Measurements from ENCODE around the gene GLIS2. TPM values are rescaled to one million over a fixed set of nuclear protein-coding genes. Genes with fewer than 3 reads are reported as not detected.

Gene GLIS2
- total RNA-seq, 1 donor from 2014 or later, result 13.5 TPM

DNA sequence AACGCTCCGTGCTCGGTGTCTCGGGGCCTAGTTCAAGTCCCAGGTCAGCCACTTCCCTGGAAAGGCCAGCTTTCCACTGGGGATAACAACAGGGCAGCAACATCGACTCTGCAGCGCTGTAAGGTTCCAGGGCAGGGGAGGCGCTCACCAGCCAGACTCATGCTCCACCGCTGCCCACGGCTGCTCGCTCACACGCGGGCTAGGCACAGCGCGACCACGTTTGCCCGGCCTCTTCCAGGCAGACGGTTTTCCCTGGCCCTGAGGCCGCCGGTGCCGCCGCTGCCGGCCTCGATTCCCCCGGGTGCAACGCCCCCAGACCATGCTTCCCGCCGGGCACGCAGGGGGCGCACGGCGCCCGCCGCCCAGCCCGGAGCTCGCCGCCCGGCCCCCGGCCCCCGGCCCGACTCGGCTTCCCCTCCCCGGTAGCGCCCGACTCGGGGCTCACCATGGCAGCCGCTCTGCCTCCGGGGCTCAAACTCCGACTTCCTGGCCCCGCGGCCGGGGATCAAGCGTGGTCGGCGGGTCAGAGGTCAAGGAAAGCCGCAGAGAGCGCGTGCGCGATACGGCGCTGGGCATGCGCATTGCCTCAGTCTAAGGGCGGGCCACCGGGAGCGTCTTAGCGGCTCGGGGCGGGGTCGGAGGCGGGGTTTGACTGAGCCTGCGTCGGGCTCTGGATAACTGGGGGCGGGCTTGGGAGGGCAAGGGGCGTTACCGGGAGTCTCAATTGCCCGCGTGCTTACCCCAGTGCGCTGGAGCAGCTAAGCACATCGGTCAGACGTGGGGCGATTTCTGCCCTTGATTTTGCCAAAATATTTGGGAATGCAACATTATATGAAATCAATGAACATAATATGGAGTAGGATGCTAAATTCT is 35.2 kb downstream of the GLIS2 start, which contains the start of gene PAM16:
Gene PAM16, minus strand, starts transcription at position 535 of the 873 bp plus-strand sequence. Its CDS starts 87 bp downstream, at position 448.
- DNase-seq (ENCODE audit: low read depth), result peak; percentile 79

DNA sequence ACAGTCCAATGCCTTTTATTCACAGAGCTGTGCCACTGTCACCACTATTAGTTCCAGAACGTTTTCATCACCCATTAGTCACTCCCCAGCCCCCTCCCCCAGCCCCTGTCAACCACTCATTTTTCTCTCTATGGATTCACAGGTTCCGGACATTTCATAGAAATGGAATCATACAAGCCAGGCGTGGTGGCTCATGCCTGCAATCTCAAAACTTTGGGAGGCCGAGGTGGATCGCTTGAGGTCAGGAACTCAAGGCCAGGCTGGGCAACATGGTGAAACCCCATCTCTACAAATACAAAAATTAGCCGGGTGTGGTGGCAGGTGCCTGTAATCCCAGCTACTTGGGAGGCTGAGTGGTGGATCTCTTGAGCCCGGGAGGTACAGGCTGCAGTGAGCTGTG is 36.0 kb downstream of the GLIS2 start:
- DNase-seq (ENCODE audit: low read depth), result no peak

DNA sequence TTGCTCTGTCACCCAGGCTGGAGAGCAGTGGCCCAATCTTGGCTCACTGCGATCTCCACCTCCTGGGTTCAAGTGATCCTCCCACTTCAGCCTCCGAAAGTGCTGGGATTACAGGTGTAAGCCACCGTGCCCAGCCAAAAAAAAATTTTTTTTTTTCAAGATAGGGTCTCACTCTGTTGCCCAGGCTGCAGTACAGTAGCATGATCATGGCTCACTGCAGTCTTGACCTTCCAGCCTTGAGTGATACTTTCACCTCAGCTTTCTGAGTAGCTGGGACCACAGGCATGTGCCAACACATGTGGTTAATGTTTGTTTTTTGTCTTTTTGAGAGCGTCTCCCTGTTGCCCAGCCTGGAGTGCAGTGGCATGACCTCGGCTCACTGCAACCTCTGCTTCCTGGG is 37.0 kb downstream of the GLIS2 start:
- DNase-seq (ENCODE audit: low read depth), result no peak

DNA sequence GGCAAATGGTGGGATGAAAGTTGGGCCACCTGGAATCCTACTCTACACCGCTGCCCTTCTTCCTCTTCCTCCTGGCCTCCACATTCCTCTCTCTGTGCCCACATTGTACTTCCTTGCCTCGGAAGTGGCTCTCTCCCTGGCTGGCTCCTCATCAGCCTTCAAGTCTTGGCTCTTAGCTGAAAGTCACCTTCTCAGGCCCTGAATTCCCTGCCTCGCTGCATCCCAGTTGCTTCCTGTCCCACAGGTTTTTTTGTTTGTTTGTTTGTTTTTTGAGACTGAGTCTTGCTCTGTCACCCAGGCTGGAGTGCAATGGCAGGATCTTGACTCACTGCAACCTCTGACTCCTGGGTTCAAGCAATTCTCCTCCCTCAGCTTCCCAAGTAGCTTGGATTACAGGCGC is 37.8 kb downstream of the GLIS2 start:
- DNase-seq (ENCODE audit: low read depth), result no peak

DNA sequence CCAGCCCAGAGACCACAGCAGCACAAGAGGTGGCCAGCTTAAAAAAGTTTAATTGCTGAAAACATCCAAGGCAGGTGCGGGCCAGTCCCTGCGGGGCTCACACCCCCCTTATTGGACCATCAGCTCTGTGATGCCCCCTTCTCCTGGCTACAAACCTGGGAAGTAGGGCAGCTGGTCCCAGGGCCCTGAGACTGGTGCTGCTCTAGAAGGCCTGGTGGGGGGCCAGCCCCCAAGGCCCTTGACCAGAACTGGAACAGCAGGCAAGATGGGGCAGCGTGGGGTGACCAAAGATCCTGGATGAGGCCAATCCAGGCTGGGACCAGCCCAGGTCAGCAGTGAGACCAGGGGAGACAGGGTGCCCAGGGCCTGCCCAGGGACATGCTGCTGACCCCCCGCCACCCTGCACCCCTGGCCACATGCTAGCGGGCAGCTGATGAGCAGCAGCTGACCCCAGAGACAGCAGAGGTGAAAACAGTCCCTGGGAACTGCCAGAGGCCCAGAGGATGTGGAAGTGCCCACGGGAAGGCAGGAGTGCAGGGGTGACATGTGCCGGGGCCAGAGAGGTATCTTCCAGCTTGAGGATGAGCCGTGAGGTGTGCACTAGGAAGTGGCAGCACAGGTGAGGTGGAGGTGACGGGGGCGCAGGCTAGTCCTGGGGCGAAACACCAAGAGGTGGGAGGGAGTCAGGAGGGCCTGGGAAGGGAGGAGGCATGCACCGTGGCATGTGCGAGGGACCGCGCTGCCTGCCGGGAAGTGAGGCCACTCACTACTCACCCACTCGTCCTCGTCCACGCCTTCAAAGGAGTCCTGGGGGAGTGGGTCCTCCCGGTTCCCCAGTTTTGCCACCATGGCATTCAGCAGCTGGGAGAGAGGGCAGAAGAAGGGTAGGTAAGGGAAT is 38.9 kb downstream of the GLIS2 start:
- no peak for DNase-seq (ENCODE audit: low read depth)

DNA sequence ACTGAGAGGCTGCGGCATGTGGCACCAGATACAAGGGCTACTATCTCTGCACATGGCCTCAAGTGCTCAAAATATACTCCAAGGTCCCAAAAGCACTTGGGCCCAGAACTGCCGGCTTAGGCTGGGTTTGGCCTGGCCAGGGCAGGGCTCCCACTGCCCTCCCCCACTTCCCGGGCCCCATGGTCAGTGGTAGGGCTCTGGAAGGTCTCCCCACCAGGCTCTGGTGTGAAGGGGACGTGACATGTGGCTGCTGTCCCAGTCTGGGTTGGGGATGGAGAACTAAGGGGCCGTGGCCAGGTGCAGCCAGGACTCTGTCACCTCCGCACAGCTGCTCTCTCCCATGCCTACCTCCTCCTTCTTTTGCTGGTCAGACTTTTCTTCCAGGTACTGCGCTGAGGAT is 41.0 kb downstream of the GLIS2 start:
- no peak for DNase-seq (ENCODE audit: low read depth)

DNA sequence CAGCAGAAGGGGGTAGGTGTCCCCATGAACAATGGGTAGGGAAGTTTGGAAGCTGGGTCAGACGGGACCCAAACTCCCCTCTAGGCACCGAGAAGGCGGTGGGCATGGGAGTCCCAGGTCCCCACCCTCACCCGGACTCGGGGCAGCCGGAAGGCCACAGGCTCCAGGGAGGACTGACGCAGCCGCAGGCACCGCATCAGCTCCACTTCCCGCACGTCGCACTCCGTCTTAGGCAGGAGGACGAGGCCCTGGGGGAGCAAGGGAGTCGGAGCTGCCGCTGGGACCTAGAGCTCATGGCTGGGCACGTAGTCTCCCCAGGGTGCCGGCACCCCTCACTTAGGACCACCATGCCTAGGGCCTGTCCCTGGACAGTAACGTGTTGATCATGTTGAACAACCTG is 42.4 kb downstream of the GLIS2 start:
- DNase-seq (ENCODE audit: low read depth), result no peak

DNA sequence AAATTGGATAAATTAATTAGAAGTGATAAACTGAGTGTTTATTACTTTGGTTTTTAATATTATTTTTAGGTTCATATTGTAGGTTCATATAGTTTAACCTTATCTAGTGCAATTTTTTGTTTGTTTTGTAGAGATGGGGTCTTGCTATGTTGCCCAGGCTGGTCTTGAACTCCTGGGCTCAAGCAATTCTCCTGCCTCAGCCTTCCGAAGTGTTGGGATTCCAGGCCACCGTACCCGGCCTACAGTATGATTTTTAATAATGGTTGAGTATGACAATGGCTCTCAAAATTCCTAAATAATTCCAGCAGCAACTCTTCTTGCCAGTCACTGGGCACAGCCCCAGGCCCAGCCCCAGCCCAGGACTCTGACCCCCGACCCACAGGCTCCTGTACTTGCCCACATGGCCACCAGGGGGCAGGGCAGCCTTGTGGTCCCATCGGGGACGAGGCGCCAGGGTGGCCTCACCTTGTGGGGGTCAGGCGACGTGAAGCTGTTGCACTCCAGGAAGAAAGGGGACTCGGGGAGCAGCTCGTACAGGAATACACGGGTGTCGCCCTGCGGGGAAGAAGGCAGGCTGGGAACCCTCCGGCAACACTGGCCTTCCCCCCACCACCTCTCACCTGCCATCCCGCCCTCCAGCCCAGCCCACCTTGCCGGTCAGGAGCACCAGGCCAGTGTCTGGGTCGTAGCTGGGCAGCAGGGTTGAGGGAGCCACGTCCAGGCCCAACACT is 43.1 kb downstream of the GLIS2 start:
- no peak for DNase-seq (ENCODE audit: low read depth)

DNA sequence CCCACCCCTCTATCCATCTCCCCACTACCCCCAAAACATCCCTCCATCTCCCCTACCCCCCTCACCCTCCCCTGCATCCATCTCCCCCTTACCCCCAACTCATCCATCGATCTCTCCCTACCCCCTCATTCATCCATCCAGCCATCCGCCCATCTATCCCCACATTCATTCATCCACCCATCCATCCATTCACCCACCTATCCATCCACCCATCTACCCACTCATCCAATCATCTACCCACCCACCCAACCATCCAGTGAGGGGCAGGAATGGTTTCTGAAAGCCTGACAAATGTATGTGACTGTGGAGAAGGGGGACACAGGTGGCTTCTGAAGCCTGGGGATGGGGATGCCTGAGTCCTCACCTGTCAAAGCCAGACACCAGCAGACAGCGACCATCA is 44.0 kb downstream of the GLIS2 start:
- no peak for DNase-seq (ENCODE audit: low read depth)

DNA sequence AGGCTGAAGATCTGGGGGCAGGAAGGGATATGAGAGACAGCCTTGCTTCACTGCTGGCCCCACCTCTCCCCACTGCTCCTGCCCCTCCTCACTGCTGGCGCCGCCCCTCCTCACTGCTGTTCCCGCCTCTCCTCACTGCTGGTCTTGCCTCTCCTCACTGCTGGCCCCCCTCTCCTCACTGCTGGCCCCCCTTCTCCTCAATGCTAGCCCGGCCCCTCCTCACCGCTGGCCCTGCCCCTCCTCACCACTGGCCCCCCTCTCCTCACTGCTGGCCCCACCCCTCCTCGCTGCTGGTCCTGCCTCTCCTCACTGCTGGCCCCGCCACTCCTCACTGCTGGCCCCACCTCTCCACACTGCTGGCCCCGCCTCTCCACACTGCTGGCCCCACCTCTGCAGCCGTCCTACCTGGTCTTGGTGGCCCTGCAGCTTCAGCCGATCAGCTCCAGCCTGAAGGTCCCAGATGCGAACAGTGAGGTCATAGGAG is 44.7 kb downstream of the GLIS2 start:
- DNase-seq (ENCODE audit: low read depth), result no peak

DNA sequence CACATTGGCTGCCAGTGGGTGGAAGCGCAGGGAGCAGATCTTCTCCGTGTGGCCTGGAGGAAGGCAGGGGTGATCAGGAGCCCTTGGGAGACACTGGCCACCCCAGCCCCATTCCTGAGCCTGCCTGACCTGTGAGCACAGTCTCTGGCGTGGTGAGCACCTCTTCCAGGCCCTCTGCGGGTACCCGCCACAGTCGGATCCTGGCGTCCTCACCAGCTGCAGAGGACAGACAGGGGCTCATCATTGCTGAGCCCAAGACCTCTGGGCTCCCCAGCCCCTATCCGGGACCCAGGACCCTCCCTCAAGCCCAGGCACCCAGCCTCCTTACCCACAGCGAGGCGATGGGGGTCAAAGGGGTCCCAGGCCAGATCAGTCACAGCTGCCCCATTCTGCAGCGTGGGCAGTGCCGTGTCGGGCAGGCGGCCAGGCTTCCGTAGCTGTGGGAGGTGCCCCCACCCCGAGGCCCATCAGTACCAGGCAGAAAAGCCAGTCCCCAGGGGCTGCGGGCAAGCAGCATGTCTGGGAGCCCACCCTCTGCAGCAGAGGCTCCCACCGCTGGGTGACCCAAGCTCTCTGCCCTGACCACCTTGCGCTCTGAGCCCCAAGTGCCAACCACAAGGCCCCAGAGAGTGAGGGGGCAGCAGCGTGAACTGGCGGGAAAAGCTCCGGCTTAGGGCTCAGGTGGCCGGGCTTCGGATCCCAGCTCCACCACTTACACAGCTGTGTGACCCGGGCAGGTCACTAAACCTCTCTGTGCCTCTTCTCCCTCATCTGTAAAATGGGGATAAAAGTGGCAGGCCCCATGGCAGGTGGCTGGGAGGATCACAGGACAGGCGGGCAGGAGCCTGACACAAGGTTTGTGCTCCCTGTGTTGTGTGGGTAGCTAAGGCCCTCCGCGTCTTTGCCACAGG is 45.4 kb downstream of the GLIS2 start:
- DNase-seq (ENCODE audit: low read depth), result no peak

DNA sequence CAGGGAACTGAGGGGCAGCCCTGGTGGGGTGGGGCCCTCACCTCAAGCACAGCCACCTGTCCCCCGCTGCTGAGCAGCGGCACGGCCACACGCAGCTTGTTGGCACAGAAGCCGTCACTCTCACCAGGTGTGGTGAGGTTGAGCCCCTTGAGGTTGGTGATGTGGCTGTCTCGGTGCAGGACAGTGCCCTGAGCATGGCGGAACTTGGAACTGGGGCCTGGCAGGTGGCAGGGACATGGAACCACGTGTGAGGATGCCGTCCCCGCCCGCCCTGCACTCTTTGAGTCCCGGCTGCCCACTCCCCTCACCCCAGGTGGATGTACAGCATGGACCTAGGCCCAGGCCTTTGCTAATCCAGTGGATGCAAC is 46.1 kb downstream of the GLIS2 start:
- no peak for DNase-seq (ENCODE audit: low read depth)

DNA sequence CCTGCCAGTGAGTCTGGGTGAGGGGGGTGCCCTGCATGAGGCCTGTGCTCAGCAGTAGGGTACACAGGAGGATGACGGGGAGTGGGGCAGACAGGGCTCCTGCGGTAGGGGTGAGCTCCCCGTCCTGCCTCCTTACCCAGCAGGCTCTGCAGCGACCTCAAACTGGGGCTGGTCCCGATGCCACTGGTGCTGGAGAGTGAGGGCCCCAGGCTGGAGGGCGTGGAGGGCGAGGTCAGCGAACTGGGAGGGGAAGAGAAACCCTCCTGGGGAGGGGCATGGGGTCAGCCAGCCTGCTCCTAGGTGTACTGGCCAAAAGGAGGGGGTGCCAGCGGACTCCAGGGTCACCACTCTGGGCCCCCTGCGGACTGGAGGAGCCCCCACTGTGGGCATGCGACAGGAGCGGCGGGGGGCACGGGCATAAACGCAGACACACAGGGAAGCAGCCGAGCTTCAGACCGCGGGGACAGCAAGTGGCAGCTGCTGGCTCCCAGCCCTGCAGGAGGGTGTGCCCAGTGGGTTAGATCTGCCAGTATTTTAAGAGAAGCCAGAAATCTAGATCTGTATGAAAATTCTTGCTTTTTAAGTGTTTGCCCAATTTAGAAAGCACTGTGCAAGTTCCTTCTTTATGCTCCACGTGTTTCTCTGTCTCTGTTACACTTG is 46.7 kb downstream of the GLIS2 start:
- DNase-seq (ENCODE audit: low read depth), result no peak

DNA sequence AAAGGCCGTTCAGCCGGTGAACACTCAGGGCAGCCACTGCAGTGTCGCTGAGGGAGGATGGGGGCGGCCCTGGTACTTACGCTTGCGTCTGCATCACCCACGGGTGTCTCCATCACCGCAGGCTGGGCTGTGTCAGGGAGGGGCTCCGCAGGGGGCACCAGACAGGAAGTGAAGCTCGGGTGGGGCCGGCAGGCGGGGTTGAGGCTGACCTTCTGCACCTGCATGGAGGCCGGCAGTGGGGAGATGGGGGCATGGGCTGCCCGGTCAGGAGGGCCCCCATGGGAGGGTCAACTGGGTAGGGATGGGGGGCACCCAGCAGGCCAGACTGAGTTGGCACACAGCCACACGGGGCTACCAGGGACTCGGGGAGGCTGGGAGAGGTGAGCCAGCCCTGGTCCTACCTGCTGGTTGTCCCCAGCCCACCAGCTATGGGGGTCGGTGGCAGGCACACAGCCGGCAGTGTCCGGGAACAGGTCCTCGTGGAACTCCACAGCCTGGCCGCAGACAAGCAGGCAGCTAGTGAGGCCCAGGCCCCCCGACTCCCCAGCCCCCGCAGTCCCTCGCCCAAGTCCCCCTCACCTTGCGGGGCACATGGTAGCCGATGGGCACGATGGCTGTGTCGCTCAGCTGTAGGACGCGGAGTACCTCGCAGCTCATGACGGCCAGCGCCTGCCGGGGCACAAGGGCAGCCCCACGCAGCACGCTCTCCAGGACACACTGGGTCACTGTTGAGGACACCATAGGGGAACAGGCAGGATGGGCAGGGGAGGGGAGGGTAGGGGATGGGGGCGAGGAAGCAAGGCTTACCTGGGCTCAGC is 48.5 kb downstream of the GLIS2 start:
- no peak for DNase-seq (ENCODE audit: low read depth)

DNA sequence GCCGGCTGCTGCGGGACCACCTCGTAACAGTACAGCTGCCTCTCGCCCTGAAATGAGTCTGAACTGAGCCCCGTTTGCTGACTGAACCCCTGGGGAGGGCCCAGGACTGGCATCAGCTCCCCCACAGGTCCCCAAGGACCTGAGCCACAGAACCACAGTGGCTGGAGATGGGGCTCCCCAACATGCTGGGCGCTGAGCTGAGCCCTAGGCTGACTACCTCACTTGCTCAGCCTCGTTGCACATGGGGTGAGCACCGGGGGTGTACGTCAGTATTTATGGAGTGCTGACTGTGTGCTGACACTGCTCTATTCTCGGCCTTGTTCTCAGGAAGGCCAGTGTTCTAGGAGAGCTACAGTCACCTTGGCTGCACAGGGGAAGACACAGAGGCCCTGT is 49.1 kb downstream of the GLIS2 start:
- no peak for DNase-seq (ENCODE audit: low read depth)

DNA sequence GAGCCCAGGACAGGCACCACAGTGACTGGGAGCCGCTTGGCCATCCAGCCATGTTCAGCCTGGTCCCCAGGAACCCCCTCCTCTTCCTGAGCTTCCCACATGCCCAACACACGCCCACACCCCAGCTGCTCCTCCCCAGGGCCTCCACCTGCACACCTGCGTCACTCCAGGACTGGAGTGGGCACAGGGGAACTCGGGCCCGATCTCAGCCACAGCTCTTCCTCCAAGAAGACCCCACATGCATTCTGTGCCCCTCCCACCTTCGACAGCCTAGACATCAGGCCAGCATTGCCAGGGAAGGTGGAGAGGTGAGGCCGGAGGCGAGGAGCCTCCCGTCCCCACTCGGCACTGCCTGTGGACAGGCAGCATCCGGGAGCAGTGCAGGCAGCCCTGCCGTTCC is 49.7 kb downstream of the GLIS2 start:
- no peak for DNase-seq (ENCODE audit: low read depth)

DNA sequence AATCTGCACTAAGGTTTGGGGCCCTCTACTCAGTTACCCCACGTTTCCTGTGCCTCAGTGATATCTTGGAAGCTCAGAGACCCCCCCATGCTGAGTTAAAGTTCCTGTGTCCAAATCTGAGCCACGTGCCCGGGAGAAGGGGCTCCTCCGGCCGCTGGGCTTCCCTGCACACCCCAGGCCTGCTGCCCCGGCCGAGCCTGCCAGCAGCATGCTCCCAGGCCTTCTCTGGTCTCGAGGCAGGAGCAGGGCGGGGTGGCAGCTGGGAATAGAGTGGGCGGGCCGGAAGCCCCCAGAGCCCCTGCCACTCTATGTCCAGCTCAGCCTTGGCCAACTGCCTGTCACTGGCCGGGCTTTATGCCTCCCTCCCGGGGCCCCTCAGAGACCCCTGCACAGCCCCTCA is 50.1 kb downstream of the GLIS2 start:
- DNase-seq (ENCODE audit: low read depth), result no peak

DNA sequence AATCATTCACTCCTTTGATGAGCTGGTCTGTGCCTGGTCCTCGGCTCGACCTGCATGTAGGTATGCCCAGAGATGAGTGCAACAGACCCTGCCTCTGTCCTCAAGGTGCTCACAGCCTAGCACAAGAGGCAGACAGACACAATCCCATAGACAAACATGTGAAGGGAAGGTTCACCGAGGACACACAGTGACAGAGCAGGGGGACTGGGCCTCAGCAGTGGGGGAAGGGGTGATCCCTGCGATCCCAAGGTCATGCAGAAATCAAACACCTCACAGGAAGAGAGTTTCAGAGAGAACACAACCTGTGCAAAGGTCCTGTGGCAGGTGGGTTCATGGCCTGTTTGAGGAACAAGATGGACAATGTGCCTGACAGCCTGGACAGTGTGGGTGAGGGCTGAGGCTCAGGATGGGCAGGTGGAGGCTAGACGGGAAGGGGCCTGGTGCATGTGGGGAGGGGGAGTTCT is 51.6 kb downstream of the GLIS2 start:
- DNase-seq (ENCODE audit: low read depth), result no peak

DNA sequence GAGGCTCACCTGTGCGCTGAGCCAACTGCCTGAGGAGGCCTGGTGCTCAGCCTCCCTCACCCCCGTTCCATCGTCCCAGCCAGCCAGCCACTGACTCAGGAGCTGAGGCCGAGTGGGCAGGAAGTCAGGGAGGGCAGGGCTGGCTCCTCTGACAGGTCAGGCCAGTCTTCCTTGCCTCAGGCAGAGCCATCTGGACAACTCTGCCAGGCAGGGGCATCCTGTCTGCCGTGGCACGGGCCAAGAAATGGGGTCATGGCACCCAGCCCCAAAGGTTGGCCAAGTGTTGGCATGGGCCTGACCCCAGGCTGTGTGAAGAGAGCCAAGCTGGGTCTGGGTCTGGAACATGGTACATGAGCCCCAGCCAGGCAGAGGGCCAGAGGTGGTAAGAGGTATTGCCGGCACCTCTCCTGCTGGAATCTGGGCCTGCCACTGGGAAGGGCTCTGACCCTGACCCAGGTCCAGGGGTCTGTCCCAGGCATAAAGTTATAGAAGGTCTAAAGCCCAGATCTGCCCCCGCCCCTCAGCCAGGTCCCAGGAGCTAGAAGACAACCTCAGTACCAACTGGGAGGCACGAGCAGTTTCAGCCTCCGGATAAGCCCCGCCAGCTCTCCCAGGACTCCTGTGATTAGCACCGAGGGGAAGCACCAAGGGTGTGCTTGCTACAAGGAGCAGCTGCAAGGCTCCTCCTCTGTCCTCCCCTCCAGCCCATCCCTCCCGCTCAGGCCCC is 53.3 kb downstream of the GLIS2 start:
- DNase-seq (ENCODE audit: low read depth), result peak; percentile 61
